Cardiac muscle cell (in vitro differentiated cells and primary cell): Measurements from ENCODE around the gene SNX9. TPM values are rescaled to one million over a fixed set of nuclear protein-coding genes. Genes with fewer than 3 reads are reported as not detected.
A peak's percentile ranks its signal among the peaks of the same experiment; 100 is the strongest.

Experiments used
- DNase-seq, 2 donors: peaks; one replicate each; pipeline versions ENCODE4 v3.0.0 to v3.0.0-alpha.2; 2010 to 2017; ENCODE audit warnings: low read depth in 1 of 2, low spot score in 1 of 2
- H3K27ac ChIP-seq: fragments of 200-600 bp; sonication (generic); 2 replicates; pipeline ENCODE4 v1.5.1; 2016
- H3K27me3 ChIP-seq: fragments of 200-600 bp; sonication (generic); 2 replicates; pipeline ENCODE4 v1.6.0; 2016; ENCODE audit warnings: control low read depth
- H3K36me3 ChIP-seq: fragments of 200-600 bp; sonication (generic); 2 replicates; pipeline ENCODE4 v1.5.1; 2016; ENCODE audit warnings: control low read depth
- H3K4me1 ChIP-seq: fragments of 200-600 bp; sonication (generic); 2 replicates; pipeline ENCODE4 v1.8.1; 2017; ENCODE audit warnings: low read depth, mild to moderate bottlenecking, mixed run types
- H3K4me3 ChIP-seq: fragments of 200-600 bp; sonication (generic); 2 replicates; pipeline ENCODE4 v1.5.1; 2016; ENCODE audit warnings: mild to moderate bottlenecking
- H3K9me3 ChIP-seq: fragments of 200-600 bp; sonication (generic); 2 replicates; pipeline ENCODE4 v1.5.1; 2017; ENCODE audit warnings: low read depth, mild to moderate bottlenecking, control low read depth
- polyA plus RNA-seq: library from polyadenylated mRNA; unstranded; fragments of >200 nt; fragmentation: Nextera tagmentation; extraction: Ambion mirVana; gene quantifications from 2 replicates; pipeline ENCODE4 v1.2.1, GENCODE V29; 2016
- total RNA-seq: library from RNA; depleted of rRNA; stranded (reverse); fragments of >200 nt; gene quantifications from 2 replicates; pipeline ENCODE4 v1.2.3, GENCODE V29; 2016
- TF ChIP-seq, protein P1 (sequence below): IDR thresholded peaks from 2 replicates; pipeline ENCODE4 v1.5.1; 2012; ENCODE audit warnings: low read depth, mild to moderate bottlenecking, low read length

SNX9 gene
- total and polyA plus RNA-seq, 2 experiments from 2014 or later: 23.9 to 27.0 TPM

DNA sequence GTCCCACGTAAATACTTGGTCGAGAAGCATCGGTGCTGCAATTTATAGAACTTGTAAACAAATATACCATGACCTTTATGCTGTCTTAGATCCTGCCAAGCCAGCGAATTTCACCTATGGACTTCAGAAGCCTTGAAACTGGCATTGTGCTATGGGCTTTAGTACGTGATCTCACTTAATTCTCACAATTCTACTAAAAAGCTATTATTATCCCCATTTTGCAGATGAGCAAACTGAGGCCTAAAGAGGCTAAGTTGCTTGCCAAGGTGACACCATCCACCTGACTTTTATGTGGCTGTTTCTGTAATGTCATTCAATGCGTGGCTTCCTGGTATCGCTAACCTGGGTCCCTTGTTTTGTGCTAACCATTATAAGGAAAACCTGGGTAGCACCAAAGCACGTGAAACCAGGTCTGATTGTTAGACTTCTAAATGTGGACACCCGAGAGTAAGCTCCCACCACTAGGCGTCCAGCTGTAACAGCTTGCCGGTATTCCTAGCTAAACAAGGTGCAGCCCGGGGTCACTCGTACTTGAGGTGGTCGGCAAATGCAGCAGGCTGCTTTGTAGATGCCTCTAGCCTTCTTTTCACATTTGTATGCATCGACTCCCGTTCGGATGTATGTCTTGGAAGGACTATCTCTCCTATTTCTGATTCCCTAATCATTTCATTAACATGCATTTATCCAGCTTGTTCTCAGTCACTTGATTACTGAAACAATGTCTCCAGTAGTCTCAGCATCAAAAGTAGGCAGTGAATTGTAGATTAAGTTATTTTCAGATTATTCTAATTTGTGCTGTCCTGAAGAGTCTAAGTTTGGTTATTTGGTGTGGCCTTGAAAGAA is 159.7 kb downstream of the SNX9 start:
- Histone ChIP-seq H3K9me3 (no peaks in the 10 kb centered on the region), H3K27ac (no peak overlapping the region), H3K36me3 (no peaks in the 10 kb centered on the region), H3K4me1 (no peaks in the 10 kb centered on the region), H3K4me3 (peak overlapping the region; percentile 52), H3K27me3 (no peaks in the 10 kb centered on the region)
- DNase-seq: peak; percentile 25 to 61
- TF ChIP-seq, protein P1, sequence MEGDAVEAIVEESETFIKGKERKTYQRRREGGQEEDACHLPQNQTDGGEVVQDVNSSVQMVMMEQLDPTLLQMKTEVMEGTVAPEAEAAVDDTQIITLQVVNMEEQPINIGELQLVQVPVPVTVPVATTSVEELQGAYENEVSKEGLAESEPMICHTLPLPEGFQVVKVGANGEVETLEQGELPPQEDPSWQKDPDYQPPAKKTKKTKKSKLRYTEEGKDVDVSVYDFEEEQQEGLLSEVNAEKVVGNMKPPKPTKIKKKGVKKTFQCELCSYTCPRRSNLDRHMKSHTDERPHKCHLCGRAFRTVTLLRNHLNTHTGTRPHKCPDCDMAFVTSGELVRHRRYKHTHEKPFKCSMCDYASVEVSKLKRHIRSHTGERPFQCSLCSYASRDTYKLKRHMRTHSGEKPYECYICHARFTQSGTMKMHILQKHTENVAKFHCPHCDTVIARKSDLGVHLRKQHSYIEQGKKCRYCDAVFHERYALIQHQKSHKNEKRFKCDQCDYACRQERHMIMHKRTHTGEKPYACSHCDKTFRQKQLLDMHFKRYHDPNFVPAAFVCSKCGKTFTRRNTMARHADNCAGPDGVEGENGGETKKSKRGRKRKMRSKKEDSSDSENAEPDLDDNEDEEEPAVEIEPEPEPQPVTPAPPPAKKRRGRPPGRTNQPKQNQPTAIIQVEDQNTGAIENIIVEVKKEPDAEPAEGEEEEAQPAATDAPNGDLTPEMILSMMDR: peak; percentile 52

DNA sequence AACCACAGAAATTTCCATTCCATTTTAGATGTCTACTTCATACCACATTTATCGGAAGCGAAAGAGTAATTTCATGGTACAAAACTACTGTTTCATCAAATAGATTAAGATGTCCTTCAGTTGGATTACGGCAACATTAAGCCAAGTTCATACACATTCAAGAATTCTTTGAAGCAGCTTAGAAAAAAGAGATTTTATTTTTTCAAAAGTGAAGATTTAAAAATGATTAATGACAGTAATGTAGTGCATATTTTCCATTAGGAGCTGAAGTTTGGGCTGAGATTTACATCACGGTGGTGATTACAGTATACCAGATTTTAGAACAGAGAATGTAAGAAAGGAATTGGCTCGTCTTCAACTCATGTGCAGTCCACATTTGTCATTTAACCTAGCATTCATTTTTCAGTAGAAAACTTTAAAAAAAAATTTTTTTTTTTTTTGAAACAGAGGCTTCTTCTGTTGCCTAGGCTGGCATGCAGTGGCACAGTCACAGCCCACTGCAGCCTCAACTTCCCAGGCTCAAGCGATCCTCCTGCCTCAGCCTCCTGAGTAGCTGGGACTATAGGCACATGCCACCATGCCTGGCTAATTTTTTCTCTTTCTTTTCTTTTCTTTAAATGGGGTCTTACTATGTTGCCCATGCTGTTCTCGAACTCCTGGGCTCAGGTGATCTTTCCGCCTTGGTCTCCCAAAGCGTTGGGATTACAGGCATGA is 160.5 kb downstream of the SNX9 start:
- H3K4me1 ChIP-seq: no peaks in the 10 kb centered on the region
- no peaks in the 10 kb centered on the region for H3K36me3 ChIP-seq
- H3K27me3 ChIP-seq: no peaks in the 10 kb centered on the region
- H3K27ac ChIP-seq: no peak overlapping the region
- peak in 1 of 2 donors; percentile 27 for DNase-seq
- TF ChIP-seq, protein P1: no peak
- no peaks in the 10 kb centered on the region for H3K9me3 ChIP-seq
- H3K4me3 ChIP-seq: no peak overlapping the region

DNA sequence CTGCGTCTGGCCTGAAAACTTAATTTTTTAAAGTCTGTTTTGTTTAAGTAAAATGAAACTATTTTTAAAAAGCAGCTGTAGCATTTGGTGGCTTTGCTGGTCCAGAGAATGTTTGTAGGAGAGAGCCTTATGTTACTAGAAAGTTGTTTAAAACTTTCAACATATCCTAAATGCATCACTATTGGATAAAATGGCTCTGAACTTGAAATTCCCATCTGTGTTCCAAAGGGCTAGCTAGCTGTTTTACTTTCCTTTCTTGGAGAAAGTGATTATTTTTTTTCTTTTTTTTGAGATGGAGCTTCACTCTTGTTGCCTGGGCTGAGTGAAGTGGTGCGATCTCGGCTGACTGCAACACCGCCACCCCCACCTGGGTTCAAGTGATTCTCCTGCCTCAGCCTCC is 161.1 kb downstream of the SNX9 start:
- no peak for DNase-seq
- Histone ChIP-seq H3K36me3 (no peaks in the 10 kb centered on the region), H3K4me1 (no peaks in the 10 kb centered on the region), H3K9me3 (no peaks in the 10 kb centered on the region), H3K27me3 (no peaks in the 10 kb centered on the region), H3K27ac (no peak overlapping the region), H3K4me3 (no peak overlapping the region)
- TF ChIP-seq, protein P1: no peak

DNA sequence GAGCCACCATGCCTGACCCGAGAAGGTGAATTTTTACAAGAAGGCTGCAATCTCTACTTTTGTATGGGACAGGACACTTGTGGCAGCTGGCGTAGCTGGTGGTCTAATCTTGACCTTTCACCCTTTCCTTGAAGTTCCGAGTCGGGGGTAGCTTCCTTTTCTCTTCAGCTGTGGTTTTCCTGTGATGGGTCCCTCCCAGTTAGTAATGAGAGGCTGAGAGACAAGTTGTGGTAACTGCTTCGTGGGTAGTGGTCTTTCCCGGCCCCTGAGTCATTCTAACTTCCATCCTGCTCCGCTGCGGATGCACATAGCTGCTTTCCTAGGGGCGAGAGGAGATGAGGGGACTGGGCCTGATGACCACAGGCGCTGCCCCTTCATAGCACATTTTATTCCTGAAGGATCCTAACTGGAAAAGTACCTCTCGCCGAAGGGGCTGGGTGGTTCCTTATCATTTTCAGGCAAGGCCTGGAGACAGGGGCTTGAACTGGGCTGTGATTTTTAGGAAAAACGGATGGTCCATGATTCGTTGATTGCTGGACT is 161.7 kb downstream of the SNX9 start:
- Histone ChIP-seq H3K36me3 (no peaks in the 10 kb centered on the region), H3K9me3 (no peaks in the 10 kb centered on the region), H3K27ac (no peak overlapping the region), H3K27me3 (no peaks in the 10 kb centered on the region), H3K4me3 (no peak overlapping the region), H3K4me1 (no peaks in the 10 kb centered on the region)
- TF ChIP-seq, protein P1: no peak
- no peak for DNase-seq

DNA sequence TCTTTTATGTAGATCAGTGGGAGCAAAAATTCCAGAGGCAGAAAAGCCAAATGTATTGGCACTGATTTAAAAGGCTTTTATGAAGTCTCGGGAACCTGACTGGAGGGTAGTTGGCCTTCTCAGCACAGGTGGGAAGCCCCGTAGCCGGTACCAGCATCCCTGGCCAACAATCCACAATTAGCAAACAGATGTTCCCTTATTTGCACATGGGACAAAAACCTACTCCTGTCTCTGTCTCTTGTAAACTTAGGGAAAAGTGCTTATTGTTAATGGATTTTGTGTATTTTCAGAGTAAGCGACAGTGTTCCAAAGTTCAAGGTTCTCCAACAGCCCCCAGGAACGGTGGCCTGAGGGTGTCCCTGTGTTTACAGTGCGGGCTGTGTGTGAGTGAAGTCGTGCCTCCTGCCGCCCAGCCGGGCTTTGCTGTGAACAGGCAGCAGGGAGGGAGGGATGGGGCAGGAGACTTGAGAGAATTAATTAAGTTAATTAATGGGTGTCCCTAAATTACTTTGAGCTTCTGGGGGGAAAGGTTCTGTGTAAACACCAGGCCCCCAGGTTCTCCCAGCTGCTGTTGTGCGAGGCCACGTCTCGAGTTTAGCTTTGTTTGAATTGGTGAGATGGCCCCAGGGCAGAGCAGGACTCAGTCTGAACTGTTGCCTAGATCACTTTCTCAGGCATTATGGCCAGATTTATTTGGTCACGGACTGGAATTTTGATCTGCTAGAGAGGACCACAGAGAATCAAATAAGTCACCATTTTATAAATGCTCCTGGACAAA is 162.5 kb downstream of the SNX9 start:
- no peaks in the 10 kb centered on the region for H3K9me3 ChIP-seq
- H3K27ac ChIP-seq: no peak overlapping the region
- no peak for DNase-seq
- H3K4me3 ChIP-seq: no peak overlapping the region
- TF ChIP-seq, protein P1: no peak
- no peaks in the 10 kb centered on the region for H3K36me3 ChIP-seq
- H3K27me3 ChIP-seq: no peaks in the 10 kb centered on the region
- H3K4me1 ChIP-seq: no peaks in the 10 kb centered on the region
